Keratinocyte (primary cell): ENCODE results near the gene SETBP1.

Experiments
- CTCF ChIP-seq, 3 experiments: IDR thresholded peaks in 1 of 3; conservative IDR thresholded peaks in 1 of 3; optimal IDR thresholded peaks in 1 of 3; 2 replicates in 2 of 3; 3 replicates in 1 of 3; pipeline versions ENCODE3 to v1.5.1; 2011; ENCODE audit warnings: low read length in 3 of 3, mild to moderate bottlenecking in 3 of 3, moderate library complexity in 2 of 3, control low read depth in 1 of 3, inconsistent platforms in 1 of 3; ENCODE audit not compliant: insufficient read depth in 2 of 3; ENCODE audit errors: extremely low read depth in 1 of 3
- EZH2 ChIP-seq: IDR thresholded peaks from one replicate; pipeline ENCODE4 v1.6.1; 2012; ENCODE audit warnings: inconsistent platforms, mild to moderate bottlenecking, low read length, moderate library complexity

DNA sequence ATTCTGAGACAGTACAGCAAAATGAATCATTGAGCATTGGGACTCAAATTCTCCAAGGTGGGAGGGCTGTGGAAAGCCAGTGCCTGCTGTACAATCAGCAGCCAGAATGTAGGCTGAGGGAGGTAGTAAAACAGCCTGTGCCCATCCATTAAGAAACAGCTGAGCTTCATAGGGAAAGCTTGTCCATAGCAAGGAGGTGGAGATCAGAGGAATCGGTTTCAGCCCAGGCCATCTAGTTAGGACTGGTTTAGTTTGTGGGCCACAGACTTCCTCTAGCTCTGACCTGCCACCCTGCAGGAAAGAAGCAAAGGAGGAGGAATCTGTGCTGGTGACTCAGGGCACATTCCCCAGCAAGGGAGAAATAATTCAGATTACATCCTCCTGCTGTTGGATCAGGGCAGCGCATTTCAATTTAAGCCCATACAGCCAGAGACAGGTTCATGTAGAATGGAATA, 333.4 kb downstream of the SETBP1 start:
- TF ChIP-seq CTCF (optimal IDR thresholded peaks at IDR 0.05 in 1 of 3, IDR thresholded peaks at IDR 0.05 in 1 of 3, conservative IDR thresholded peaks at IDR 0.05 in 1 of 3; ENCODE audit: extremely low read depth in 1 of 3, insufficient read depth in 2 of 3, low read length in 3 of 3) (peak; percentile 27 to 57 (median 35)), EZH2 (no peak)
